DMS 273 (cell line): ENCODE data around the gene FGF4.

ENCODE experiments used
- DNase-seq: peaks from one replicate; lab custom pipeline; 2025; ENCODE audit not compliant: unreplicated experiment; lab: John Stamatoyannopoulos, UW

Gene FGF4

GRCh38 chr11:69807106-69807815 lies 32.1 kb upstream of the FGF4 start:
- DNase-seq: no peak

- no peak for DNase-seq
Observed at GRCh38 chr11:69804769-69805508, 29.8 kb upstream of the FGF4 start.

- DNase-seq: no peak
Observed at GRCh38 chr11:69803604-69804218, 28.6 kb upstream of the FGF4 start.

- DNase-seq: no peak
Observed at GRCh38 chr11:69803022-69803421, 27.9 kb upstream of the FGF4 start.

- DNase-seq: no peak
Observed at GRCh38 chr11:69802590-69802989, 27.4 kb upstream of the FGF4 start.

- DNase-seq: peak; percentile 35
Observed at GRCh38 chr11:69801513-69802335, 26.6 kb upstream of the FGF4 start.

GRCh38 chr11:69800278-69800677 lies 25.1 kb upstream of the FGF4 start:
- DNase-seq: no peak

- peak; percentile 55 for DNase-seq
Observed at GRCh38 chr11:69799582-69799981, 24.4 kb upstream of the FGF4 start.

GRCh38 chr11:69799097-69799496 lies 24.0 kb upstream of the FGF4 start:
- DNase-seq: no peak

- DNase-seq: no peak
Observed at GRCh38 chr11:69797737-69798528, 22.8 kb upstream of the FGF4 start.

- DNase-seq: no peak
Observed at GRCh38 chr11:69797156-69797555, 22.0 kb upstream of the FGF4 start.

- DNase-seq: no peak
Observed at GRCh38 chr11:69796063-69796462, 20.9 kb upstream of the FGF4 start.

GRCh38 chr11:69791276-69792180 lies 16.4 kb upstream of the FGF4 start:
- DNase-seq: no peak

GRCh38 chr11:69788956-69789355 lies 13.8 kb upstream of the FGF4 start:
- no peak for DNase-seq

GRCh38 chr11:69787906-69788305 lies 12.8 kb upstream of the FGF4 start:
- DNase-seq: no peak

GRCh38 chr11:69787457-69787856 lies 12.3 kb upstream of the FGF4 start:
- DNase-seq: no peak

GRCh38 chr11:69781241-69781640 lies 6.1 kb upstream of the FGF4 start:
- DNase-seq: no peak

- DNase-seq: no peak
Observed at GRCh38 chr11:69778373-69778772, 3.2 kb upstream of the FGF4 start.

- no peak for DNase-seq
Observed at GRCh38 chr11:69774354-69775162, 583 bp downstream of the FGF4 start.
